ENCODE measurements around the gene CALML6.

- TF ChIP-seq CTCF (conservative IDR thresholded peaks at IDR 0.05; ENCODE audit: low read length) (no peak), EZH2phosphoT487 (IDR thresholded peaks at IDR 0.05; ENCODE audit: borderline replicate concordance) (no peak)
These were observed 8.1 kb downstream of the CALML6 start for GRCh38 chr1:1922956-1923833.
